RWPE2 (cell line): ENCODE results near the gene SSU72.
"Not testable (repeated sequence)": the region's sequence is repeated elsewhere in the genome, so short reads cannot be mapped to it uniquely, and the experiment has no call there.

Experiments
- ATAC-seq: fragments of 200-7000 bp; cut with Tn5 transposase; 3 replicates; pipeline ENCODE4 v1.9.1; 2021; ENCODE audit warnings: low read depth
- DNase-seq: peaks from one replicate; pipeline ENCODE4 v3.0.0-alpha.2; 2020; ENCODE audit warnings: low spot score
- H3K27ac ChIP-seq: fragments of 450-650 bp; 2 replicates; pipeline ENCODE4 v1.5.1; 2017; ENCODE audit warnings: mild to moderate bottlenecking; ENCODE audit not compliant: poor library complexity, severe bottlenecking
- H3K27me3 ChIP-seq: fragments of 250-450 bp; sonication (Bioruptor Pico); 2 replicates; pipeline ENCODE4 v1.5.1; 2021; ENCODE audit warnings: mild to moderate bottlenecking, moderate library complexity; ENCODE audit not compliant: insufficient read depth, poor library complexity, severe bottlenecking
- H3K36me3 ChIP-seq: fragments of 250-450 bp; sonication (Bioruptor Pico); 2 replicates; pipeline ENCODE4 v1.5.1; 2020; ENCODE audit warnings: low read depth, mild to moderate bottlenecking, moderate library complexity
- H3K4me1 ChIP-seq: fragments of 250-450 bp; sonication (Bioruptor Pico); 2 replicates; pipeline ENCODE4 v1.5.1; 2021; ENCODE audit warnings: mild to moderate bottlenecking, moderate library complexity; ENCODE audit not compliant: insufficient read depth, poor library complexity, severe bottlenecking
- H3K4me3 ChIP-seq: fragments of 250-450 bp; sonication (Bioruptor Pico); 2 replicates; pipeline ENCODE4 v1.5.1; 2021; ENCODE audit warnings: mild to moderate bottlenecking, moderate library complexity; ENCODE audit not compliant: severe bottlenecking
- H3K9me3 ChIP-seq: fragments of 250-450 bp; sonication (Bioruptor Pico); 2 replicates; pipeline ENCODE4 v1.5.1; 2021; ENCODE audit warnings: mild to moderate bottlenecking, moderate library complexity; ENCODE audit not compliant: severe bottlenecking
- TF ChIP-seq, protein P1 (sequence below): fragments of 450-650 bp; IDR thresholded peaks from one replicate; pipeline ENCODE4 v1.5.1; 2017; ENCODE audit warnings: mild to moderate bottlenecking, moderate library complexity; ENCODE audit not compliant: poor library complexity, severe bottlenecking

Gene SSU72

DNA sequence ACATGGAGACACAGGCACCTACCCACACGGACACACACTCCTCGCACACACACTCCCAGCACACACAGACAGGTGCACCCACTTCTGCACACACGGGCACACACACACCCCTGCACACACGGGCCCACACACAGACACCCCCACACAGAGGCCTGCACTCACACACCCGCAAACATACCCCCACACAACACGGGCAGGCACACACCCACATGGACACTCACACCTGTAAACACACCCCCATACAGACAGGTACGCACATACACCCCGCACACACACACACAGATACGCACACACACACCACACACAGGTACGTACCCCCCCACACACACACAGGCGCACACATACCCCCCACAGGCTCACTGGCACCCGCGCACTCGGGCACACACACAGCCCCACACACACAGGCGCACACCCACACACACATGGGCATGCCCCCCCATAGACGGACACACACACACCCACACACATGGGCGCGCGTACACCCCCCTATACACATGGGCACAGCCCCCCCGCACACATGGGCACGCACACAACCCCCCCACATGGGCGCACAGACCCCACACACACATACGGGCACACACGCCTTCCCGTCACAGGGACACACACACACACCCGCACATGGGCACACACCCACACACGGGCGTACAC lies 56.6 kb downstream of the SSU72 start:
- no peak for ATAC-seq
- TF ChIP-seq, protein P1, sequence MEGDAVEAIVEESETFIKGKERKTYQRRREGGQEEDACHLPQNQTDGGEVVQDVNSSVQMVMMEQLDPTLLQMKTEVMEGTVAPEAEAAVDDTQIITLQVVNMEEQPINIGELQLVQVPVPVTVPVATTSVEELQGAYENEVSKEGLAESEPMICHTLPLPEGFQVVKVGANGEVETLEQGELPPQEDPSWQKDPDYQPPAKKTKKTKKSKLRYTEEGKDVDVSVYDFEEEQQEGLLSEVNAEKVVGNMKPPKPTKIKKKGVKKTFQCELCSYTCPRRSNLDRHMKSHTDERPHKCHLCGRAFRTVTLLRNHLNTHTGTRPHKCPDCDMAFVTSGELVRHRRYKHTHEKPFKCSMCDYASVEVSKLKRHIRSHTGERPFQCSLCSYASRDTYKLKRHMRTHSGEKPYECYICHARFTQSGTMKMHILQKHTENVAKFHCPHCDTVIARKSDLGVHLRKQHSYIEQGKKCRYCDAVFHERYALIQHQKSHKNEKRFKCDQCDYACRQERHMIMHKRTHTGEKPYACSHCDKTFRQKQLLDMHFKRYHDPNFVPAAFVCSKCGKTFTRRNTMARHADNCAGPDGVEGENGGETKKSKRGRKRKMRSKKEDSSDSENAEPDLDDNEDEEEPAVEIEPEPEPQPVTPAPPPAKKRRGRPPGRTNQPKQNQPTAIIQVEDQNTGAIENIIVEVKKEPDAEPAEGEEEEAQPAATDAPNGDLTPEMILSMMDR: no peak

DNA sequence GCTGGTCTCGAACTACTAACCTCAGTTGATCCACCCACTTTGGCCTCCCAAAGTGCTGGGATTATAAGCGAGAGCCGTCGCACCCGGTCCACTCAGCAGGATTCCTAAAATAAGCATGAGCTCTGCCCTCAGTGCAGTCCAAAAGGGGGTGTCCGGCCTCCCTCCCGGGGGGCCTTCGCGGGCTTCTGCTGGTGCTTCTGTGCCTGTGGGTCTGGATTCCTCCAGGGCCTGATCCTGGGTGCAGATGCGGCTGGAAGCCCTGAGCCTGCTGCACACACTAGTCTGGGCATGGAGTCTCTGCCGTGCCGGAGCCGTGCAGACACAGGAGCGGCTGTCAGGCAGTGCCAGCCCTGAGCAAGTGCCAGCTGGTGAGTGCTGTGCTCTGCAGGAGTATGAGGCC lies 57.7 kb downstream of the SSU72 start:
- H3K36me3 ChIP-seq: peaks cover 47% of the 10 kb centered on the region
- not testable (repeated sequence) for H3K4me1 ChIP-seq, ATAC-seq, H3K4me3 ChIP-seq, H3K9me3 ChIP-seq, DNase-seq, H3K27me3 ChIP-seq, H3K27ac ChIP-seq

More for the DNA sequence above, 56.6 kb downstream of the SSU72 start:
- H3K9me3 ChIP-seq: no peaks in the 10 kb centered on the region
- H3K4me3 ChIP-seq: no peak overlapping the region
- H3K4me1 ChIP-seq: no peaks in the 10 kb centered on the region
- H3K27ac ChIP-seq: no peak overlapping the region
- no peak for DNase-seq
- H3K27me3 ChIP-seq: no peaks in the 10 kb centered on the region
- peaks cover 48% of the 10 kb centered on the region for H3K36me3 ChIP-seq

DNA sequence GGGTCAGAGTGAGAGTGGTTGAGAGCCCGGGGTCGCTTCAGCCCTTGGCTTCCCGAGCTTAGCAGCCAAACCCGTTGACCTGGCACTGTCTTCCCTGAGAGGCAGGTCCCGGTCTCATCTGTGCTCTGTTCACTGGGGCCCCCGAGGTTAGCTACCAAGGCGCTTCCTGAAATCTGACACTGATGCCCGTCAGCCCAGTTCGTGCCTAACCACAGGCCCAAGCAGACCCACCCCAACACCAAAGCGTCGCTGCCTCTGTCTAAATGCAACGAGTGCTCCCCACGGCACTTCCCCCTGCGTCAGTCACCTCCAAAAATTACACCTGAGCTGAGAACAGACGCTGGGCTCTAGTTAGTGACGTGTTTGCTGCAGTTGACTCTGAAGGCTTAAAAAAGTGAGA lies 60.3 kb downstream of the SSU72 start:
- H3K27ac ChIP-seq, ATAC-seq, DNase-seq, H3K27me3 ChIP-seq, H3K9me3 ChIP-seq, H3K4me1 ChIP-seq, H3K4me3 ChIP-seq: not testable (repeated sequence)
- peaks cover 34% of the 10 kb centered on the region for H3K36me3 ChIP-seq

DNA sequence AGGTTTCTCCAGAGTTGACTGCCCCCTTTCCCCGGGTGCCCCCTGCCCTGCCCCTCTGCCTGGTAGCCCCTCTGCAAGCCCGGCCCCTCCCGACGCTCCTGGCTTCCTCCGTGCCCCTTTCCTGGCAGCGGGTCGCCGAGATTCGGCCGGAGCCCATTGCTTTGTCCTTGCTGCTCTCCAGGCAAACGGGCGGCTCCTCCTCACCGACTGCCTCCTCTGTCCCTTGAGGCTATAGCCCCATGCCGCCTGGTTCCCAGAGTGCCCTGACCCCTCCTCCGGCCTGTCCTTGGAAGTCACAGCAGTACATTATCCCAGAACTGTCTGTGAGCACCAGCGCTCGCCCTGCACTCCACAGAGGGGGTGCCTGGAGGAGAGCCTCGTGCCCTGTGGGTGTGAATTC lies 61.0 kb downstream of the SSU72 start:
- not testable (repeated sequence) for ATAC-seq, H3K9me3 ChIP-seq

DNA sequence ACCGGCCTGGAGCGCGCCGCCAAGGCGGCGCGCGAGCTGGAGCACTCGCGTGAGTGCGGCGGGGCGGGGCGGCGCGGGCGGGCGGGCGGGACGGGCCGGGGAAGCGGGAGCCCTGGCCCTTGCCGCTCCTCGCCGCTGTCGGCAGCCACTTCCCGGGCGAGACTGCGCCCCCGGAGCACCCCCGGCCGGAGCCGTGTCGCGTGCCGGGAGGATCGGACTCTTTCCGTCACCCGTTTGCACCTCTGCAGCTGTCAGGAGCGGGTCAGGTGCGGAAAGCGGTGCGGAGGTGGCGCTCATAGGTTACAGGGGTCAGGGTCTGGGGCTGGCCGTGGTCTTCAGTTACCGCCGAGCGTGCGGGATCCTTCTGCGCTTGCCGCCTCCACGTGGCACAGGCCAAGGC lies 62.2 kb downstream of the SSU72 start:
- DNase-seq, H3K9me3 ChIP-seq, H3K4me1 ChIP-seq, H3K27me3 ChIP-seq: not testable (repeated sequence)
- ATAC-seq: peak; percentile 15; the same call in 2 of the 3 replicates
- peak overlapping the region; percentile 86 for H3K27ac ChIP-seq
- peaks cover 25% of the 10 kb centered on the region for H3K36me3 ChIP-seq
- H3K4me3 ChIP-seq: peak overlapping the region; percentile 89

More for the DNA sequence above, 61.0 kb downstream of the SSU72 start:
- not testable (repeated sequence) for H3K4me3 ChIP-seq, H3K27me3 ChIP-seq, H3K4me1 ChIP-seq, DNase-seq
- H3K36me3 ChIP-seq: peaks cover 32% of the 10 kb centered on the region
- H3K27ac ChIP-seq: peak overlapping the region; percentile 86

DNA sequence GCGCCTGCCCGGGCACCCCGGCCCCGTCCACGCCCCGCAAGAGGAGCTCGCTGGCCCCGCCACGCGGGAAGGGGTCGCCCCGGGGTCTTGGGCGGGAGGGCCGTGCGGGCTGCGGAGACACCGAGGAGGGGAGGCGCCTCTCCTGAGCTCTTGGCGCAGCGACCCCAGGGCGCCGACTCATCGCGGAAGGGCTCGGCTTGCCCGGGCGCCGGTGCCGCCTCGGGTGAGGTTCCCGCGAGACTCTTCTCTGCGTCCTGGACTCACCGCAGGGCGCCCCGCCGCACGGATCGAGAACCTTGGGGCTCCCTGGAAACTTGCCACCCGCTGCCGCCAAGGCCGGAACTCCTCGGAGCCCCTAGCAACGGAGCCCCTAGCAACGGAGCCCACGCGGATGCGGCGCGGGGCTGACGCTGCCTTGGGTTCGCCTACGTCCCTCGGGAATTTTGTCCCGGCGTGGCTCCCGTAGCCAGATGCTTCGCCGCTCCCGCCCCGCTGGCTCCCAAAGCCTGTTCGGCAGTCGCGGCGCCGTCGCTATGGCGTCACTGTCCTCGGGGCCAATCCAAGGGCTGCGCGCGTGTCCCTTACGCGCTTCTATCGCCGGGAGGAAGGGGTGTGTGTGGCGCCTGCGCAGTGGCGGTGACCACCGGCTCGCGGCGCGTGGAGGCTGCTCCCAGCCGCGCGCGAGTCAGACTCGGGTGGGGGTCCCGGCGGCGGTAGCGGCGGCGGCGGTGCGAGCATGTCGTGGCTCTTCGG lies 63.0 kb downstream of the SSU72 start, which contains the start of gene ATAD3A:
ATAD3A (plus strand) TSS at position 630 of the 753 bp plus-strand sequence; CDS start at position 737, 107 bp downstream.
- TF ChIP-seq, protein P1: no peak
- Histone ChIP-seq H3K27me3 (no peaks in the 10 kb centered on the region), H3K9me3 (no peaks in the 10 kb centered on the region), H3K27ac (peak within 1 kb of the TSS; percentile 86), H3K4me1 (no peaks in the 10 kb centered on the region), H3K36me3 (peaks cover 21% of the 10 kb centered on the region), H3K4me3 (peak within 1 kb of the TSS; percentile 89)
- peak; percentile 98 for DNase-seq
- peak; percentile 85 for ATAC-seq
